HCT116 (cell line): ENCODE measurements around the gene TNKS2.
"Not testable (repeated sequence)": the region's sequence is repeated elsewhere in the genome, so short reads cannot be mapped to it uniquely, and the experiment has no call there.

Experiments
- EZH2 ChIP-seq: fragments of 200-600 bp; sonication (generic); IDR thresholded peaks from 2 replicates; pipeline ENCODE4 v1.6.1; 2017; ENCODE audit warnings: antibody characterized with exemption, mixed run types
- EZH2phosphoT487 ChIP-seq: fragments of 200-600 bp; IDR thresholded peaks from 2 replicates; pipeline ENCODE4 v1.6.1; 2018; ENCODE audit warnings: antibody characterized with exemption, borderline replicate concordance
- POLR2AphosphoS5 ChIP-seq: IDR thresholded peaks from 2 replicates; pipeline ENCODE4 v1.6.1; 2011; ENCODE audit warnings: mild to moderate bottlenecking, low read depth, low read length, moderate library complexity
- RAD21 ChIP-seq: IDR thresholded peaks from 2 replicates; pipeline ENCODE4 v1.6.1; 2012; ENCODE audit warnings: low read depth, mild to moderate bottlenecking
- TCF7L2 ChIP-seq: IDR thresholded peaks from 2 replicates; pipeline ENCODE4 v1.7.0; 2011; ENCODE audit warnings: borderline replicate concordance, inconsistent platforms; ENCODE audit not compliant: insufficient read depth, insufficient read length; ENCODE audit errors: extremely low read depth
- TF ChIP-seq, protein P1 (sequence below), 3 experiments: fragments of 200-600 bp in 1 of 3; sonication (generic) in 1 of 3; IDR thresholded peaks in 2 of 3; conservative IDR thresholded peaks in 1 of 3; 2 replicates each; pipeline ENCODE4 v1.5.1; 2012 to 2017; ENCODE audit warnings: low read depth in 2 of 3, low read length in 2 of 3, antibody characterized with exemption in 1 of 3, borderline replicate concordance in 1 of 3, control low read depth in 1 of 3, mild to moderate bottlenecking in 1 of 3, mixed read lengths in 1 of 3, mixed run types in 1 of 3, moderate library complexity in 1 of 3; ENCODE audit not compliant: insufficient read depth in 1 of 3
- TF ChIP-seq, protein P2 (sequence below): IDR thresholded peaks from 2 replicates; pipeline ENCODE4 v1.6.1; 2012

GRCh38 chr10:91807264-91807663 is 9.0 kb downstream of the TNKS2 start:
- TF ChIP-seq EZH2, RAD21, EZH2phosphoT487, TCF7L2, POLR2AphosphoS5: not testable (repeated sequence)
- TF ChIP-seq, protein P1, sequence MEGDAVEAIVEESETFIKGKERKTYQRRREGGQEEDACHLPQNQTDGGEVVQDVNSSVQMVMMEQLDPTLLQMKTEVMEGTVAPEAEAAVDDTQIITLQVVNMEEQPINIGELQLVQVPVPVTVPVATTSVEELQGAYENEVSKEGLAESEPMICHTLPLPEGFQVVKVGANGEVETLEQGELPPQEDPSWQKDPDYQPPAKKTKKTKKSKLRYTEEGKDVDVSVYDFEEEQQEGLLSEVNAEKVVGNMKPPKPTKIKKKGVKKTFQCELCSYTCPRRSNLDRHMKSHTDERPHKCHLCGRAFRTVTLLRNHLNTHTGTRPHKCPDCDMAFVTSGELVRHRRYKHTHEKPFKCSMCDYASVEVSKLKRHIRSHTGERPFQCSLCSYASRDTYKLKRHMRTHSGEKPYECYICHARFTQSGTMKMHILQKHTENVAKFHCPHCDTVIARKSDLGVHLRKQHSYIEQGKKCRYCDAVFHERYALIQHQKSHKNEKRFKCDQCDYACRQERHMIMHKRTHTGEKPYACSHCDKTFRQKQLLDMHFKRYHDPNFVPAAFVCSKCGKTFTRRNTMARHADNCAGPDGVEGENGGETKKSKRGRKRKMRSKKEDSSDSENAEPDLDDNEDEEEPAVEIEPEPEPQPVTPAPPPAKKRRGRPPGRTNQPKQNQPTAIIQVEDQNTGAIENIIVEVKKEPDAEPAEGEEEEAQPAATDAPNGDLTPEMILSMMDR (IDR thresholded peaks at IDR 0.05 in 2 of 3, conservative IDR thresholded peaks at IDR 0.05 in 1 of 3; ENCODE audit: borderline replicate concordance in 1 of 3, insufficient read depth in 1 of 3, low read depth in 2 of 3, low read length in 2 of 3) = not testable (repeated sequence)
- TF ChIP-seq, protein P2, sequence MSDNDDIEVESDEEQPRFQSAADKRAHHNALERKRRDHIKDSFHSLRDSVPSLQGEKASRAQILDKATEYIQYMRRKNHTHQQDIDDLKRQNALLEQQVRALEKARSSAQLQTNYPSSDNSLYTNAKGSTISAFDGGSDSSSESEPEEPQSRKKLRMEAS = not testable (repeated sequence)
